CD4-positive, alpha-beta T cell (primary cell): Measurements from ENCODE around the gene RALGPS1. TPM values are rescaled to one million over a fixed set of nuclear protein-coding genes. Genes with fewer than 3 reads are reported as not detected.

Experiments
- ATAC-seq: fragments of 200-7000 bp; cut with Tn5 transposase; one replicate; pipeline ENCODE4 v1.10.0; 2022; ENCODE audit warnings: mild to moderate bottlenecking; ENCODE audit not compliant: poor library complexity
- CTCF ChIA-PET: fragments of 350-600 bp; sonication (Branson Sonifier 250); formaldehyde crosslinking; loops from one replicate; lab custom pipeline; 2021; ENCODE audit warnings: antibody characterized with exemption, inconsistent platforms; lab: Charles Lee
- POLR2A ChIA-PET: fragments of 350-600 bp; sonication (Branson Sonifier 250); formaldehyde crosslinking; loops from one replicate; lab custom pipeline; 2021; ENCODE audit warnings: antibody characterized with exemption, inconsistent platforms; lab: Charles Lee
- DNase-seq, 14 experiments: peaks; one replicate each; pipeline ENCODE4 v3.0.0-alpha.2; 2013 to 2020; ENCODE audit warnings: mixed read lengths in 2 of 14
- H3K27ac ChIP-seq, 2 donors: one replicate each; pipeline versions ENCODE4 v1.5.1 to v1.7.0; 2013; ENCODE audit warnings: low read length in 2 of 2, low read depth in 1 of 2, mild to moderate bottlenecking in 1 of 2
- H3K27me3 ChIP-seq, 2 experiments: 1 replicate in 1 of 2; 2 replicates in 1 of 2; pipeline versions ENCODE4 v1.6.1 to v1.7.0; 2013; ENCODE audit warnings: low read length in 2 of 2, control low read depth in 1 of 2, mild to moderate bottlenecking in 1 of 2, moderate library complexity in 1 of 2; ENCODE audit not compliant: insufficient read depth in 2 of 2, control insufficient read depth in 1 of 2
- H3K36me3 ChIP-seq: one replicate; pipeline ENCODE4 v1.6.1; 2013; ENCODE audit warnings: low read length, control low read depth; ENCODE audit not compliant: insufficient read depth
- H3K4me1 ChIP-seq: one replicate; pipeline ENCODE4 v1.6.1; 2013; ENCODE audit warnings: low read length, control low read depth; ENCODE audit not compliant: insufficient read depth
- H3K4me3 ChIP-seq: one replicate; pipeline ENCODE4 v1.5.1; 2013; ENCODE audit warnings: mild to moderate bottlenecking, low read length, moderate library complexity
- H3K9me3 ChIP-seq, 2 experiments: 1 replicate in 1 of 2; 2 replicates in 1 of 2; pipeline versions ENCODE4 v1.6.1 to v1.7.0; 2013; ENCODE audit warnings: low read length in 2 of 2, mild to moderate bottlenecking in 2 of 2, control low read depth in 1 of 2, moderate library complexity in 1 of 2; ENCODE audit not compliant: control insufficient read depth in 1 of 2, insufficient read depth in 1 of 2
- H3K27ac Mint-ChIP-seq: one replicate; pipeline ENCODE4 v1.8.0; 2020; ENCODE audit warnings: mixed read lengths
- H3K27me3 Mint-ChIP-seq: one replicate; pipeline ENCODE4 v1.8.0; 2021; ENCODE audit warnings: mixed read lengths
- H3K36me3 Mint-ChIP-seq: one replicate; pipeline ENCODE4 v1.8.0; 2021; ENCODE audit warnings: low read depth, mixed read lengths
- H3K4me1 Mint-ChIP-seq: one replicate; pipeline ENCODE4 v1.8.0; 2021; ENCODE audit warnings: low read depth, mixed read lengths
- H3K4me3 Mint-ChIP-seq: one replicate; pipeline ENCODE4 v1.8.0; 2020; ENCODE audit warnings: mild to moderate bottlenecking, mixed read lengths
- H3K9me3 Mint-ChIP-seq: one replicate; pipeline ENCODE4 v1.8.0; 2020; ENCODE audit warnings: mixed read lengths
- CTCF ChIP-seq: fragments of 200-600 bp; IDR thresholded peaks from one replicate; pipeline ENCODE4 v1.8.0; 2022; ENCODE audit warnings: antibody characterized with exemption, mild to moderate bottlenecking
- intact Hi-C, 2 experiments: fragments of 100-400 bp; cut with DNase I in 1 of 2; cut with micrococcal nuclease in 1 of 2; formaldehyde crosslinking; loops; one replicate each; pipeline versions ENCODE4 v1.15.1 to v1.9.0; 2023 to 2025; cut with DNase I, micrococcal nuclease
- total RNA-seq, 174 experiments: library from RNA in 2 of 174; stranded (reverse) in 2 of 174; gene quantifications; one replicate each; pipeline ENCODE4 v1.2.3 and lab custom pipeline; 2021 to 2026

Gene RALGPS1
- total RNA-seq, 2 experiments from 2014 or later, result 5.8 to 6.3 TPM

GRCh38 chr9:127269449-127269848, 354.9 kb downstream of the RALGPS1 start:
- Histone ChIP-seq H3K27ac (no peak overlapping the region), H3K4me3 (no peak overlapping the region), H3K27me3 (no peaks in the 10 kb centered on the region), H3K4me1 (no peaks in the 10 kb centered on the region), H3K9me3 (no peaks in the 10 kb centered on the region), H3K36me3 (no peaks in the 10 kb centered on the region)
- no peak for ATAC-seq
- intact Hi-C loops, result no loop called here
- H3K4me3 Mint-ChIP-seq, result no peak overlapping the region
- no peak for TF ChIP-seq CTCF
- POLR2A ChIA-PET, result no interaction called here
- CTCF ChIA-PET, result no interaction called here
- H3K4me1 Mint-ChIP-seq, result no peaks in the 10 kb centered on the region
- H3K9me3 Mint-ChIP-seq, result no peaks in the 10 kb centered on the region
- H3K27me3 Mint-ChIP-seq, result peaks cover 17% of the 10 kb centered on the region
- H3K36me3 Mint-ChIP-seq, result no peaks in the 10 kb centered on the region
- no peak overlapping the region for H3K27ac Mint-ChIP-seq
- no peak for DNase-seq

Other genes with a start within 250 kb of the RALGPS1 start
- gene ZBTB43, start 109.7 kb upstream of the RALGPS1 start, total RNA-seq, result 10 to 100 TPM; 47.7 to 50.8 TPM
- gene ZBTB34, start 54.1 kb upstream of the RALGPS1 start, total RNA-seq, result 1 to 10 TPM; 2.5 to 2.9 TPM
- gene ANGPTL2, start 207.9 kb downstream of the RALGPS1 start, total RNA-seq, result not detected